MM.1S (cell line): ENCODE measurements around the gene KIAA1958.

ENCODE experiments used
- EZH2 ChIP-seq: fragments of 300-600 bp; sonication (generic); optimal IDR thresholded peaks from 2 replicates; pipeline ENCODE3; 2017; ENCODE audit warnings: low read depth, mild to moderate bottlenecking, antibody characterized with exemption, low read length, mixed read lengths
- TF ChIP-seq, protein P1 (sequence below): fragments of 300-600 bp; sonication (generic); IDR thresholded peaks from 2 replicates; pipeline ENCODE4 v1.5.1; 2016; ENCODE audit warnings: antibody characterized with exemption, low read length, mixed read lengths

DNA sequence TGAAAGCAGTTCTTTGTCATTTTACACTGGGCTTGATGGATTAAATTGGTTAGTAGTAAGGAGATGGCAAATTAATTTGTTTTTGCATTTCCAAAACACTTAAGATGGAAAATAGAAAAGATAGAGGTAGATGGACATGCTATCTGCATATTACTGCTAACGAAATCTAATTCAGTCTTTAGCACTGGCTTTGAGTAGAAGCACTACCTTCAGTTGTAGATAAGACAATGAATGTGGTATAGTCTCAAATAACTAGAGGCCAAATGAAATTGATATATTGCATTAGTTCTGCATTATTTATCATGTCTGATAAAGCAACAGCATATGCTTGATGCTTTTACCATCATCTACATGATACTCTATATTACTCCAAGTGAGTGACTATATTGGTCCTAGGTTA lies 33.4 kb downstream of the KIAA1958 start:
- TF ChIP-seq EZH2, result no peak
- TF ChIP-seq, protein P1, sequence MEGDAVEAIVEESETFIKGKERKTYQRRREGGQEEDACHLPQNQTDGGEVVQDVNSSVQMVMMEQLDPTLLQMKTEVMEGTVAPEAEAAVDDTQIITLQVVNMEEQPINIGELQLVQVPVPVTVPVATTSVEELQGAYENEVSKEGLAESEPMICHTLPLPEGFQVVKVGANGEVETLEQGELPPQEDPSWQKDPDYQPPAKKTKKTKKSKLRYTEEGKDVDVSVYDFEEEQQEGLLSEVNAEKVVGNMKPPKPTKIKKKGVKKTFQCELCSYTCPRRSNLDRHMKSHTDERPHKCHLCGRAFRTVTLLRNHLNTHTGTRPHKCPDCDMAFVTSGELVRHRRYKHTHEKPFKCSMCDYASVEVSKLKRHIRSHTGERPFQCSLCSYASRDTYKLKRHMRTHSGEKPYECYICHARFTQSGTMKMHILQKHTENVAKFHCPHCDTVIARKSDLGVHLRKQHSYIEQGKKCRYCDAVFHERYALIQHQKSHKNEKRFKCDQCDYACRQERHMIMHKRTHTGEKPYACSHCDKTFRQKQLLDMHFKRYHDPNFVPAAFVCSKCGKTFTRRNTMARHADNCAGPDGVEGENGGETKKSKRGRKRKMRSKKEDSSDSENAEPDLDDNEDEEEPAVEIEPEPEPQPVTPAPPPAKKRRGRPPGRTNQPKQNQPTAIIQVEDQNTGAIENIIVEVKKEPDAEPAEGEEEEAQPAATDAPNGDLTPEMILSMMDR, result no peak
